ENCODE data around the gene CTSH.
"Not testable (repeated sequence)": the region's sequence is repeated elsewhere in the genome, so short reads cannot be mapped to it uniquely, and the experiment has no call there.

CTSH gene

GRCh38 chr15:78928616-78929093, 16.2 kb downstream of the CTSH start:
- Histone ChIP-seq H3K4me3 (ENCODE audit: extremely low read depth, insufficient read depth, low read length, poor library complexity, severe bottlenecking) (no peak overlapping the region), H3K4me1 (ENCODE audit: control insufficient read depth, insufficient read depth, low read length, poor library complexity, severe bottlenecking) (no peaks in the 10 kb centered on the region), H3K9me3 (ENCODE audit: control insufficient read depth, low read length) (no peaks in the 10 kb centered on the region), H3K27ac (ENCODE audit: low read depth, low read length, severe bottlenecking) (no peak overlapping the region), H3K36me3 (ENCODE audit: control insufficient read depth, insufficient read depth, low read length) (peaks cover 7% of the 10 kb centered on the region)
- WGBS, 2 experiments (ENCODE audit: insufficient coverage in 2 of 2) = 96 to 99% methylated on average over 11 to 14 of the region's 14 CpGs

- H3K27ac ChIP-seq (ENCODE audit: low read depth, low read length, severe bottlenecking); H3K4me3 ChIP-seq (ENCODE audit: extremely low read depth, insufficient read depth, low read length, poor library complexity, severe bottlenecking); H3K36me3 ChIP-seq (ENCODE audit: control insufficient read depth, insufficient read depth, low read length); H3K4me1 ChIP-seq (ENCODE audit: control insufficient read depth, insufficient read depth, low read length, poor library complexity, severe bottlenecking); H3K9me3 ChIP-seq (ENCODE audit: control insufficient read depth, low read length): not testable (repeated sequence)
- WGBS, 2 experiments (ENCODE audit: insufficient coverage in 2 of 2) = 93 to 97% methylated on average over 11 of the region's 14 CpGs
Observed at GRCh38 chr15:78928176-78928575, 16.7 kb downstream of the CTSH start.

GRCh38 chr15:78927077-78927790, 17.6 kb downstream of the CTSH start:
- H3K36me3 ChIP-seq (ENCODE audit: control insufficient read depth, insufficient read depth, low read length) = peaks cover 17% of the 10 kb centered on the region
- H3K9me3 ChIP-seq (ENCODE audit: control insufficient read depth, low read length) = no peaks in the 10 kb centered on the region
- no peaks in the 10 kb centered on the region for H3K4me1 ChIP-seq (ENCODE audit: control insufficient read depth, insufficient read depth, low read length, poor library complexity, severe bottlenecking)
- H3K27ac ChIP-seq (ENCODE audit: low read depth, low read length, severe bottlenecking) = no peak overlapping the region
- H3K4me3 ChIP-seq (ENCODE audit: extremely low read depth, insufficient read depth, low read length, poor library complexity, severe bottlenecking) = no peak overlapping the region
- 94 to 100% methylated on average over 12 to 16 of the region's 17 CpGs for WGBS, 2 experiments (ENCODE audit: insufficient coverage in 2 of 2)

- Histone ChIP-seq H3K27ac (ENCODE audit: low read depth, low read length, severe bottlenecking) (no peak overlapping the region), H3K9me3 (ENCODE audit: control insufficient read depth, low read length) (no peaks in the 10 kb centered on the region), H3K4me3 (ENCODE audit: extremely low read depth, insufficient read depth, low read length, poor library complexity, severe bottlenecking) (no peak overlapping the region), H3K36me3 (ENCODE audit: control insufficient read depth, insufficient read depth, low read length) (peaks cover 28% of the 10 kb centered on the region), H3K4me1 (ENCODE audit: control insufficient read depth, insufficient read depth, low read length, poor library complexity, severe bottlenecking) (no peaks in the 10 kb centered on the region)
- 74 to 84% methylated on average over 2 to 5 of the region's 5 CpGs for WGBS, 2 experiments (ENCODE audit: insufficient coverage in 2 of 2)
Observed at GRCh38 chr15:78925956-78926743, 18.7 kb downstream of the CTSH start.

GRCh38 chr15:78925076-78925624, 19.7 kb downstream of the CTSH start:
- H3K4me3 ChIP-seq (ENCODE audit: extremely low read depth, insufficient read depth, low read length, poor library complexity, severe bottlenecking) = no peak overlapping the region
- no peak overlapping the region for H3K27ac ChIP-seq (ENCODE audit: low read depth, low read length, severe bottlenecking)
- H3K9me3 ChIP-seq (ENCODE audit: control insufficient read depth, low read length) = no peaks in the 10 kb centered on the region
- 90 to 95% methylated on average over 6 to 8 of the region's 10 CpGs for WGBS, 2 experiments (ENCODE audit: insufficient coverage in 2 of 2)
- H3K36me3 ChIP-seq (ENCODE audit: control insufficient read depth, insufficient read depth, low read length) = peaks cover 38% of the 10 kb centered on the region
- no peaks in the 10 kb centered on the region for H3K4me1 ChIP-seq (ENCODE audit: control insufficient read depth, insufficient read depth, low read length, poor library complexity, severe bottlenecking)

GRCh38 chr15:78923480-78924360, 21.1 kb downstream of the CTSH start:
- H3K36me3 ChIP-seq (ENCODE audit: control insufficient read depth, insufficient read depth, low read length) = peaks cover 51% of the 10 kb centered on the region
- no peaks in the 10 kb centered on the region for H3K4me1 ChIP-seq (ENCODE audit: control insufficient read depth, insufficient read depth, low read length, poor library complexity, severe bottlenecking)
- H3K4me3 ChIP-seq (ENCODE audit: extremely low read depth, insufficient read depth, low read length, poor library complexity, severe bottlenecking) = no peak overlapping the region
- H3K27ac ChIP-seq (ENCODE audit: low read depth, low read length, severe bottlenecking) = no peak overlapping the region
- H3K9me3 ChIP-seq (ENCODE audit: control insufficient read depth, low read length) = no peaks in the 10 kb centered on the region
- WGBS, 2 experiments (ENCODE audit: insufficient coverage in 2 of 2) = 94 to 99% methylated on average over 8 to 13 of the region's 18 CpGs

GRCh38 chr15:78923015-78923414, 21.8 kb downstream of the CTSH start:
- Histone ChIP-seq H3K4me1 (ENCODE audit: control insufficient read depth, insufficient read depth, low read length, poor library complexity, severe bottlenecking) (no peaks in the 10 kb centered on the region), H3K27ac (ENCODE audit: low read depth, low read length, severe bottlenecking) (no peak overlapping the region), H3K9me3 (ENCODE audit: control insufficient read depth, low read length) (no peaks in the 10 kb centered on the region), H3K36me3 (ENCODE audit: control insufficient read depth, insufficient read depth, low read length) (peaks cover 57% of the 10 kb centered on the region), H3K4me3 (ENCODE audit: extremely low read depth, insufficient read depth, low read length, poor library complexity, severe bottlenecking) (no peak overlapping the region)
- 96 to 99% methylated on average over 5 to 6 of the region's 7 CpGs for WGBS, 2 experiments (ENCODE audit: insufficient coverage in 2 of 2)

- H3K36me3 ChIP-seq (ENCODE audit: control insufficient read depth, insufficient read depth, low read length) = peaks cover 62% of the 10 kb centered on the region
- no peak overlapping the region for H3K27ac ChIP-seq (ENCODE audit: low read depth, low read length, severe bottlenecking)
Observed at GRCh38 chr15:78922527-78922926, 22.3 kb downstream of the CTSH start.

GRCh38 chr15:78921940-78922339, 22.9 kb downstream of the CTSH start:
- H3K36me3 ChIP-seq (ENCODE audit: control insufficient read depth, insufficient read depth, low read length) = peaks cover 68% of the 10 kb centered on the region
- 97 to 99% methylated on average over 8 to 12 of the region's 14 CpGs for WGBS, 2 experiments (ENCODE audit: insufficient coverage in 2 of 2)
- H3K4me3 ChIP-seq (ENCODE audit: extremely low read depth, insufficient read depth, low read length, poor library complexity, severe bottlenecking) = no peak overlapping the region
- H3K4me1 ChIP-seq (ENCODE audit: control insufficient read depth, insufficient read depth, low read length, poor library complexity, severe bottlenecking) = no peaks in the 10 kb centered on the region
- no peak overlapping the region for H3K27ac ChIP-seq (ENCODE audit: low read depth, low read length, severe bottlenecking)
- no peaks in the 10 kb centered on the region for H3K9me3 ChIP-seq (ENCODE audit: control insufficient read depth, low read length)

More at GRCh38 chr15:78922527-78922926, 22.3 kb downstream of the CTSH start:
- Histone ChIP-seq H3K4me1 (ENCODE audit: control insufficient read depth, insufficient read depth, low read length, poor library complexity, severe bottlenecking) (no peaks in the 10 kb centered on the region), H3K4me3 (ENCODE audit: extremely low read depth, insufficient read depth, low read length, poor library complexity, severe bottlenecking) (no peak overlapping the region), H3K9me3 (ENCODE audit: control insufficient read depth, low read length) (no peaks in the 10 kb centered on the region)
- 86 to 91% methylated on average over 7 of the region's 7 CpGs for WGBS, 2 experiments (ENCODE audit: insufficient coverage in 2 of 2)

- Histone ChIP-seq H3K27ac (ENCODE audit: low read depth, low read length, severe bottlenecking) (no peak overlapping the region), H3K4me3 (ENCODE audit: extremely low read depth, insufficient read depth, low read length, poor library complexity, severe bottlenecking) (no peak overlapping the region), H3K36me3 (ENCODE audit: control insufficient read depth, insufficient read depth, low read length) (peaks cover 70% of the 10 kb centered on the region), H3K9me3 (ENCODE audit: control insufficient read depth, low read length) (no peaks in the 10 kb centered on the region), H3K4me1 (ENCODE audit: control insufficient read depth, insufficient read depth, low read length, poor library complexity, severe bottlenecking) (no peaks in the 10 kb centered on the region)
- WGBS, 2 experiments (ENCODE audit: insufficient coverage in 2 of 2) = 98 to 99% methylated on average over 5 to 6 of the region's 6 CpGs
Observed at GRCh38 chr15:78921517-78921916, 23.3 kb downstream of the CTSH start.
